Testis (tissue), 3 donors: ENCODE results near the gene SPIRE2. TPM values are rescaled to one million over a fixed set of nuclear protein-coding genes. Genes with fewer than 3 reads are reported as not detected.
"Not testable (repeated sequence)": the region's sequence is repeated elsewhere in the genome, so short reads cannot be mapped to it uniquely, and the experiment has no call there.

Experiments used
- DNase-seq: peaks from one replicate; pipeline ENCODE4 v3.0.0-alpha.2; 2019
- H3K27ac ChIP-seq, 2 donors: fragments of 200-600 bp; sonication (generic); one replicate each; pipeline ENCODE4 v1.5.1; 2019
- H3K27me3 ChIP-seq: fragments of 200-600 bp; sonication (generic); one replicate; pipeline ENCODE4 v1.5.1; 2019
- H3K36me3 ChIP-seq: fragments of 200-600 bp; sonication (generic); one replicate; pipeline ENCODE4 v1.5.1; 2017; ENCODE audit warnings: low read depth; ENCODE audit errors: missing control alignments
- H3K4me1 ChIP-seq: fragments of 200-600 bp; sonication (generic); one replicate; pipeline ENCODE4 v1.5.1; 2019
- H3K4me3 ChIP-seq, 2 donors: fragments of 200-600 bp; sonication (generic); one replicate each; pipeline ENCODE4 v1.5.1; 2017 to 2019
- H3K9me3 ChIP-seq: fragments of 200-600 bp; sonication (generic); one replicate; pipeline ENCODE4 v1.5.1; 2017
- POLR2A ChIP-seq: fragments of 450-650 bp; IDR thresholded peaks from one replicate; pipeline ENCODE4 v1.6.1; 2017; ENCODE audit warnings: antibody characterized with exemption, mild to moderate bottlenecking, moderate library complexity
- WGBS, 2 donors: methylation state at CpG; one replicate each; pipeline ENCODE4 v1.1.5; 2018; 5-methylcytosine and 5-hydroxymethylcytosine counted together
- intact Hi-C: fragments of 100-400 bp; cut with DNase I; formaldehyde crosslinking; loops from one replicate; pipeline ENCODE4 v1.15.1; 2023; ENCODE audit warnings: low total_unique reads
- polyA plus RNA-seq: library from polyadenylated mRNA; stranded (reverse); fragments of 350-450 nt; fragmentation: Illumina TruSeq; extraction: RNeasy Lipid Tissue Mini Kit (QIAGEN cat#74804); gene quantifications from one replicate; pipeline ENCODE4 v1.2.3, GENCODE V29; 2014; ENCODE audit warnings: low read depth, low replicate concordance; ENCODE audit not compliant: insufficient read depth
- total RNA-seq, 2 donors: library from RNA; depleted of rRNA; stranded (reverse); fragments of >200 nt; gene quantifications; one replicate each; pipeline ENCODE4 v1.2.3, GENCODE V29; 2016
- TF ChIP-seq, protein P1 (sequence below), 3 experiments: fragments of 450-650 bp in 2 of 3; fragments of 200-600 bp in 1 of 3; sonication (generic) in 1 of 3; IDR thresholded peaks; one replicate each; pipeline ENCODE4 v1.5.1; 2016 to 2019; ENCODE audit warnings: antibody characterized with exemption in 3 of 3, mild to moderate bottlenecking in 2 of 3, moderate library complexity in 1 of 3

Gene SPIRE2
- total and polyA plus RNA-seq, 3 donors from 2014 or later = 11.5 to 31.3 (median 20.9) TPM

DNA sequence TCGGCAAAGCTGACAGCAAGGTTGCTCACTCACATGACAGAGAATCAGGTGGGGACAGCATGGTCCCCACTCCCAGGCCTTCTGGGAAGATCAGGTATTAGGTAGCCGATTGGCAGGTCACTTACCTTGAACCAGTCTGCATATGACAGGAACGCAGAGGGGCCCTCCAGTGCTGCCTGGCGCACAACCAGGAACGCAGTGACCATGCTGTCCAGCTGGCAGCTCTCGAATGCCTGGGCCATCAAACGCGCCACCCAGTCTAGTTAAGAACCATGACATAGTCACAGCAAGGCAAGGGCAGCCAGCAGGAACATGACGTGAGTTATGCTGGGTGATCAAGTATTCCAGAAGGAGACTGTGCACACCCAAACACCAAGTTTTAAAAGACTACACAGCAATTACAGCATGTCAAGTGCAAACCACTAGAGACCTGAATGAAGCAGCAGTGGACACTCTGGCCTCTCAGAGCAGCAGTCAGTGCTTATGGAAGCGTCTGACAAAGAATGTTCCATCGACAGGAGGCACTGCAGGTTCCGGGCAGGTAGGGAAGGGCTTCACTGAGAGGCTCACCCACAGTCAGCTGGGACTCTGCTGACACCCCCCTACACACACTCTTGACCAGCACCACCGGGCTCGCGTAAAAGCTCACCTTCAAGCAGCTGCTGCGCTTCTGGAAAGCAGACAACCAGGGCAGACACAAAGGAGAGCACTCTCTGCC, 36.8 kb upstream of the SPIRE2 start:
- TF ChIP-seq POLR2A = no peak
- TF ChIP-seq, protein P1, sequence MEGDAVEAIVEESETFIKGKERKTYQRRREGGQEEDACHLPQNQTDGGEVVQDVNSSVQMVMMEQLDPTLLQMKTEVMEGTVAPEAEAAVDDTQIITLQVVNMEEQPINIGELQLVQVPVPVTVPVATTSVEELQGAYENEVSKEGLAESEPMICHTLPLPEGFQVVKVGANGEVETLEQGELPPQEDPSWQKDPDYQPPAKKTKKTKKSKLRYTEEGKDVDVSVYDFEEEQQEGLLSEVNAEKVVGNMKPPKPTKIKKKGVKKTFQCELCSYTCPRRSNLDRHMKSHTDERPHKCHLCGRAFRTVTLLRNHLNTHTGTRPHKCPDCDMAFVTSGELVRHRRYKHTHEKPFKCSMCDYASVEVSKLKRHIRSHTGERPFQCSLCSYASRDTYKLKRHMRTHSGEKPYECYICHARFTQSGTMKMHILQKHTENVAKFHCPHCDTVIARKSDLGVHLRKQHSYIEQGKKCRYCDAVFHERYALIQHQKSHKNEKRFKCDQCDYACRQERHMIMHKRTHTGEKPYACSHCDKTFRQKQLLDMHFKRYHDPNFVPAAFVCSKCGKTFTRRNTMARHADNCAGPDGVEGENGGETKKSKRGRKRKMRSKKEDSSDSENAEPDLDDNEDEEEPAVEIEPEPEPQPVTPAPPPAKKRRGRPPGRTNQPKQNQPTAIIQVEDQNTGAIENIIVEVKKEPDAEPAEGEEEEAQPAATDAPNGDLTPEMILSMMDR (IDR thresholded peaks at IDR 0.05) = no peak
- no peak overlapping the region for H3K4me3 ChIP-seq
- intact Hi-C loops = no loop called here
- H3K9me3 ChIP-seq = no peaks in the 10 kb centered on the region
- H3K4me1 ChIP-seq = no peaks in the 10 kb centered on the region
- 91 to 95% methylated on average over 6 to 16 of the region's 16 CpGs for WGBS, 2 donors
- DNase-seq = no peak
- no peaks in the 10 kb centered on the region for H3K27me3 ChIP-seq
- no peaks in the 10 kb centered on the region for H3K36me3 ChIP-seq
- H3K27ac ChIP-seq = no peak overlapping the region

DNA sequence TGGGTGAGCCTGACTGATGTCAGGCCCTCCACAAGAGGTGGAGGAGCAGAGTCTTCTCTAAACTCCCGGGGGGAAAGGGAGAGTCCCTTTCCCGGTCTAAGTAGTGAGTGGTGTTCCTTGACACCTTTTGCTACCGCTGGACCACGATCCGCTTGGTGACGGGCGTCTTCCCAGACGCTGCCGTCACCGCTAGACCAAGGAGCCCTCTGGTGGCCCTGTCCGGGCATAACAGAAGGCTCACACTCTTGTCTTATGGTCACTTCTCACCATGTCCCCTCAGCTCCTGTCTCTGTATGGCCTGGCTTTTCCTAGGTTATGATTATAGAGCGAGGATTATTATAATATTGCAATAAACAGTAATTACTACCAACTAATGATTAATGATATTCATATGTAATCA, 35.2 kb upstream of the SPIRE2 start:
- WGBS, 2 donors = 23 to 53% methylated on average over 12 of the region's 12 CpGs
- TF ChIP-seq, protein P1 (IDR thresholded peaks at IDR 0.05) = peak; percentile 20 to 64 (median 47)
- intact Hi-C loops = not testable (repeated sequence)

DNA sequence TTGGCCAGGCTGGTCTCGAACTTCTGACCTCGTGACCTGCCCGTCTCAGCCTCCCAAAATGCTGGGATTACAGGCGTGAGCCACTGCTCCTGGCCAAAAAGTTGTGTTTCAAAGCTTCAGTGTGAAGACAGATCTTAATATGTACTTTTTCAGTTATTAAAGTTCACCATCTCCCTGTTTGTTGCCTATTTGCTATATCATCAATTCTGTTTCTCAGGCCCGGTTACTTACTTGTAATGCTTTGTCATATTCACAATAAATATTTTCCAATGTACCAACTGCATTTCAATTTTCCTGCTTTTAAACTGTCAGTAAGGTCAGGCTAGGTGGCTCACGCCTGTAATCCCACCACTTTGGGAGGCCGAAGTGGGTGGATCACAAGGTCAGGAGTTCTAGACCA, 34.3 kb upstream of the SPIRE2 start:
- WGBS, 2 donors = 97 to 98% methylated on average over 7 of the region's 7 CpGs
- no peaks in the 10 kb centered on the region for H3K36me3 ChIP-seq
- intact Hi-C loops = no loop called here
- no peaks in the 10 kb centered on the region for H3K4me1 ChIP-seq
- no peaks in the 10 kb centered on the region for H3K27me3 ChIP-seq
- no peak overlapping the region for H3K4me3 ChIP-seq
- no peak overlapping the region for H3K27ac ChIP-seq
- TF ChIP-seq, protein P1 (IDR thresholded peaks at IDR 0.05) = no peak
- no peak for TF ChIP-seq POLR2A
- H3K9me3 ChIP-seq = no peaks in the 10 kb centered on the region
- DNase-seq = no peak

More for the DNA sequence above, 35.2 kb upstream of the SPIRE2 start:
- H3K9me3 ChIP-seq, H3K27ac ChIP-seq, H3K27me3 ChIP-seq, H3K4me1 ChIP-seq, H3K4me3 ChIP-seq, H3K36me3 ChIP-seq: not testable (repeated sequence)
- DNase-seq = peak; percentile 78

DNA sequence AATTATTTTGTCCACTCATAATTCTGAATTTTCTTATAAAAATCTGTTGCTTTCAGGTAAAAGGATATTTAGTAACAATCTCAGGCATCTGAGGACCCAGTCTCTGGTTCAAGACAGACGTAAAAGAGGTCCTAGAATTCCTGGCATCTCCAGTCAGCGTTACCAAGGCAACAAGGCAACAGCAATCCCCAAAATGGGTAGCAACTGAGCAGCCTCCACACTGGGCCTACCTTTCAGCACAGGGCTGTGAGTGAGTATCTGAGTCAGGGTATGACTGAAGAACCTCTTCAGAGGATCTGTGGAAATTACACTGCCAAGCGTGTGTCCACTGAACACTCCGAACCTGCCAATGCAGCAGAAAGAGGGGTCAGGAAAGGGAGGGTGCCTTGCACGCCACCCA, 32.6 kb upstream of the SPIRE2 start:
- 91 to 93% methylated on average over 5 of the region's 5 CpGs for WGBS, 2 donors
- TF ChIP-seq POLR2A = no peak
- TF ChIP-seq, protein P1 (IDR thresholded peaks at IDR 0.05) = no peak
- H3K36me3 ChIP-seq = no peaks in the 10 kb centered on the region
- H3K4me3 ChIP-seq = no peak overlapping the region
- no peaks in the 10 kb centered on the region for H3K27me3 ChIP-seq
- no peak for DNase-seq
- no peaks in the 10 kb centered on the region for H3K9me3 ChIP-seq
- intact Hi-C loops = no loop called here
- H3K27ac ChIP-seq = no peak overlapping the region
- H3K4me1 ChIP-seq = no peaks in the 10 kb centered on the region

DNA sequence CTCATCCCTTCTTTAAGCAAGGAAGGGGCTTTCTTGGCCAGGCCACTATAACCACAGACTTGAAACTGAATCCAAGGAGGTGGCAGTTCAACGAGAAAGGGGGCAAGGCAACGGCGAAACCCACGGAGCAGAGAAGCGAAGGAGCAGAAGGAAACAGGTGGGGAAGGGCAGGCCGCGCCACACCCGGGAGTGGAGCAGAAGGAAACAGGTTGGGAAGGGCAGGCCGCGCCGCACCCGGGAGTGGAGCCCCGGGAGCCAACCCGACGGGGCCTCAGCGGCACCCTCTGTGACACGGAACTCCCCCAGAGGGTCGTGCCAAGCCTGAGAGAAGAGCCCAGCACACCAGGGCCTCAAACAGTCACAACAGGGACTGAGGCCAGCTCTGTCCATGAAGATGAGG, 32.2 kb upstream of the SPIRE2 start:
- Histone ChIP-seq H3K9me3 (no peaks in the 10 kb centered on the region), H3K4me1 (no peaks in the 10 kb centered on the region), H3K27me3 (no peaks in the 10 kb centered on the region), H3K27ac (no peak overlapping the region), H3K4me3 (no peak overlapping the region), H3K36me3 (no peaks in the 10 kb centered on the region)
- intact Hi-C loops = no loop called here
- DNase-seq = no peak
- 86 to 92% methylated on average over 17 to 18 of the region's 18 CpGs for WGBS, 2 donors
- TF ChIP-seq, protein P1 (IDR thresholded peaks at IDR 0.05) = no peak
- no peak for TF ChIP-seq POLR2A
